Neural progenitor cell (in vitro differentiated cells): Measurements from ENCODE around the gene EHMT1. TPM values are rescaled to one million over a fixed set of nuclear protein-coding genes. Genes with fewer than 3 reads are reported as not detected.

Experiments
- DNase-seq: peaks from one replicate; pipeline ENCODE4 v3.0.0-alpha.2; 2016; ENCODE audit warnings: low spot score
- H2AFZ ChIP-seq: fragments of 200-600 bp; sonication (generic); replicated peaks from 2 replicates; pipeline ENCODE4 v1.6.1; 2016; ENCODE audit warnings: antibody characterized with exemption
- H3F3A ChIP-seq: fragments of 200-600 bp; sonication (generic); 2 replicates; pipeline ENCODE4 v1.6.1; 2016; ENCODE audit warnings: antibody characterized with exemption, low read depth
- H3K27ac ChIP-seq: fragments of 200-600 bp; sonication (generic); 2 replicates; pipeline ENCODE4 v1.5.1; 2016; ENCODE audit warnings: mild to moderate bottlenecking
- H3K27me3 ChIP-seq: fragments of 200-600 bp; sonication (generic); 2 replicates; pipeline ENCODE4 v1.6.1; 2016; ENCODE audit warnings: mild to moderate bottlenecking, moderate library complexity
- H3K36me3 ChIP-seq: fragments of 200-600 bp; sonication (generic); 2 replicates; pipeline ENCODE4 v1.5.1; 2016
- H3K4me1 ChIP-seq: fragments of 200-600 bp; sonication (generic); 2 replicates; pipeline ENCODE4 v1.6.1; 2016; ENCODE audit warnings: mixed run types
- H3K4me2 ChIP-seq: fragments of 200-600 bp; sonication (generic); 2 replicates; pipeline ENCODE4 v1.6.1; 2016
- H3K4me3 ChIP-seq: fragments of 200-600 bp; sonication (generic); 2 replicates; pipeline ENCODE4 v1.5.1; 2016
- H3K79me2 ChIP-seq: fragments of 200-600 bp; sonication (generic); 2 replicates; pipeline ENCODE4 v1.6.1; 2016; ENCODE audit warnings: low read depth
- H3K9ac ChIP-seq: fragments of 200-600 bp; sonication (generic); 2 replicates; pipeline ENCODE4 v1.6.1; 2016
- H3K9me3 ChIP-seq: fragments of 200-600 bp; sonication (generic); 2 replicates; pipeline ENCODE4 v1.5.1; 2016; ENCODE audit warnings: low read depth
- H4K20me1 ChIP-seq: fragments of 200-600 bp; sonication (generic); 2 replicates; pipeline ENCODE4 v1.6.1; 2016; ENCODE audit warnings: low read depth
- H3K27ac Mint-ChIP-seq: 3 replicates; pipeline ENCODE4 v1.8.0; 2021; ENCODE audit warnings: mixed read lengths
- H3K27me3 Mint-ChIP-seq: 2 replicates; pipeline ENCODE4 v1.8.0; 2022; ENCODE audit warnings: low read depth, mild to moderate bottlenecking, inconsistent platforms, moderate library complexity, mixed read lengths; ENCODE audit not compliant: insufficient read depth
- H3K36me3 Mint-ChIP-seq: 3 replicates; pipeline ENCODE4 v1.8.0; 2021; ENCODE audit warnings: mixed read lengths
- H3K4me1 Mint-ChIP-seq: 3 replicates; pipeline ENCODE4 v1.8.0; 2021; ENCODE audit warnings: mixed read lengths
- H3K4me3 Mint-ChIP-seq: 3 replicates; pipeline ENCODE4 v1.8.0; 2021; ENCODE audit warnings: mild to moderate bottlenecking, moderate library complexity, mixed read lengths
- H3K9me3 Mint-ChIP-seq: 3 replicates; pipeline ENCODE4 v1.8.0; 2020; ENCODE audit warnings: mixed read lengths
- CTCF ChIP-seq: fragments of 200-600 bp; sonication (generic); IDR thresholded peaks from 2 replicates; pipeline ENCODE4 v1.5.1; 2017; ENCODE audit warnings: antibody characterized with exemption, mild to moderate bottlenecking
- EZH2 ChIP-seq: fragments of 200-600 bp; sonication (generic); IDR thresholded peaks from 2 replicates; pipeline ENCODE4 v1.6.1; 2017; ENCODE audit warnings: antibody characterized with exemption, mild to moderate bottlenecking, moderate library complexity
- EZH2phosphoT487 ChIP-seq: fragments of 200-600 bp; sonication (generic); IDR thresholded peaks from 2 replicates; pipeline ENCODE4 v1.6.1; 2017; ENCODE audit warnings: antibody characterized with exemption
- total RNA-seq: library from RNA; depleted of rRNA; stranded (reverse); fragments of >200 nt; gene quantifications from 2 replicates; pipeline ENCODE4 v1.2.3, GENCODE V29; 2015; ENCODE audit warnings: low replicate concordance

The EHMT1 gene
- total RNA-seq, 1 donor from 2014 or later, result 47.8 TPM

- H3F3A ChIP-seq, result peaks cover 7% of the 10 kb centered on the region
- peaks cover 51% of the 10 kb centered on the region for H4K20me1 ChIP-seq
- TF ChIP-seq EZH2phosphoT487, result no peak
- TF ChIP-seq CTCF, result no peak
- TF ChIP-seq EZH2, result no peak
- H3K36me3 Mint-ChIP-seq, result peaks cover 39% of the 10 kb centered on the region
- no peak overlapping the region for H3K4me2 ChIP-seq
- H2AFZ ChIP-seq, result no peak overlapping the region
- H3K9ac ChIP-seq, result no peak overlapping the region
- no peak overlapping the region for H3K27ac Mint-ChIP-seq
- H3K27ac ChIP-seq, result no peak overlapping the region
- H3K27me3 Mint-ChIP-seq, result peaks cover 2% of the 10 kb centered on the region
- H3K4me1 ChIP-seq, result peaks cover 11% of the 10 kb centered on the region
- no peaks in the 10 kb centered on the region for H3K36me3 ChIP-seq
- no peaks in the 10 kb centered on the region for H3K9me3 ChIP-seq
- H3K9me3 Mint-ChIP-seq, result no peaks in the 10 kb centered on the region
- peaks cover 6% of the 10 kb centered on the region for H3K79me2 ChIP-seq
- H3K4me1 Mint-ChIP-seq, result peaks cover 22% of the 10 kb centered on the region
- no peak overlapping the region for H3K4me3 ChIP-seq
- H3K27me3 ChIP-seq, result no peaks in the 10 kb centered on the region
- no peak overlapping the region for H3K4me3 Mint-ChIP-seq
- no peak for DNase-seq
These were observed 168.6 kb downstream of the EHMT1 start for GRCh38 chr9:137787381-137787780.

- Histone ChIP-seq H3K4me1 (peaks cover 11% of the 10 kb centered on the region), H3K79me2 (peaks cover 6% of the 10 kb centered on the region), H3K27me3 (no peaks in the 10 kb centered on the region), H3F3A (peaks cover 7% of the 10 kb centered on the region), H3K9me3 (no peaks in the 10 kb centered on the region), H3K9ac (no peak overlapping the region), H3K27ac (no peak overlapping the region), H4K20me1 (peaks cover 49% of the 10 kb centered on the region), H3K4me3 (no peak overlapping the region), H3K36me3 (no peaks in the 10 kb centered on the region), H2AFZ (no peak overlapping the region), H3K4me2 (no peak overlapping the region)
- H3K27ac Mint-ChIP-seq, result no peak overlapping the region
- H3K9me3 Mint-ChIP-seq, result no peaks in the 10 kb centered on the region
- peaks cover 38% of the 10 kb centered on the region for H3K36me3 Mint-ChIP-seq
- H3K27me3 Mint-ChIP-seq, result peaks cover 2% of the 10 kb centered on the region
- peaks cover 22% of the 10 kb centered on the region for H3K4me1 Mint-ChIP-seq
- DNase-seq, result no peak
- TF ChIP-seq EZH2phosphoT487, result no peak
- peak overlapping the region; percentile 65 for H3K4me3 Mint-ChIP-seq
These were observed 169.1 kb downstream of the EHMT1 start for GRCh38 chr9:137787786-137788505.

- no peak overlapping the region for H2AFZ ChIP-seq
- Mint-ChIP-seq H3K9me3 (no peaks in the 10 kb centered on the region), H3K4me1 (peaks cover 22% of the 10 kb centered on the region), H3K27ac (no peak overlapping the region), H3K36me3 (peaks cover 38% of the 10 kb centered on the region), H3K4me3 (no peak overlapping the region), H3K27me3 (peaks cover 3% of the 10 kb centered on the region)
- peaks cover 43% of the 10 kb centered on the region for H4K20me1 ChIP-seq
- H3K4me2 ChIP-seq, result no peak overlapping the region
- peaks cover 6% of the 10 kb centered on the region for H3K79me2 ChIP-seq
- no peak for DNase-seq
- TF ChIP-seq EZH2phosphoT487 (no peak), CTCF (no peak), EZH2 (no peak)
- no peak overlapping the region for H3K27ac ChIP-seq
- H3K9ac ChIP-seq, result no peak overlapping the region
- no peak overlapping the region for H3K4me3 ChIP-seq
- peaks cover 7% of the 10 kb centered on the region for H3F3A ChIP-seq
- no peaks in the 10 kb centered on the region for H3K27me3 ChIP-seq
- no peaks in the 10 kb centered on the region for H3K9me3 ChIP-seq
- H3K36me3 ChIP-seq, result no peaks in the 10 kb centered on the region
- peaks cover 11% of the 10 kb centered on the region for H3K4me1 ChIP-seq
These were observed 169.9 kb downstream of the EHMT1 start for GRCh38 chr9:137788561-137789294.
